B cell (primary cell): ENCODE results near the gene BMPR1A. TPM values are rescaled to one million over a fixed set of nuclear protein-coding genes. Genes with fewer than 3 reads are reported as not detected.

Experiments used
- ATAC-seq: fragments of 200-7000 bp; cut with Tn5 transposase; one replicate; pipeline ENCODE4 v1.10.0; 2021; ENCODE audit warnings: low read depth, mild to moderate bottlenecking, moderate number of reproducible peaks, moderate library complexity
- CTCF ChIA-PET: fragments of 350-600 bp; sonication (Branson Sonifier 250); formaldehyde crosslinking; loops from one replicate; lab custom pipeline; 2021; ENCODE audit warnings: antibody characterized with exemption, inconsistent platforms; lab: Charles Lee
- POLR2A ChIA-PET: fragments of 350-600 bp; sonication (Branson Sonifier 250); formaldehyde crosslinking; loops from one replicate; lab custom pipeline; 2021; ENCODE audit warnings: antibody characterized with exemption; lab: Charles Lee
- DNase-seq: peaks from one replicate; pipeline ENCODE4 v3.0.0; 2013
- H2AFZ ChIP-seq: 2 replicates; pipeline ENCODE4 v1.6.1; 2012; ENCODE audit warnings: mild to moderate bottlenecking, low read depth, low read length; ENCODE audit not compliant: insufficient read depth, poor library complexity, severe bottlenecking
- H3K27ac ChIP-seq, 2 donors: 1 replicate in 1 of 2; 2 replicates in 1 of 2; pipeline ENCODE4 v1.5.1; 2012 to 2013; ENCODE audit warnings: low read length in 2 of 2, mild to moderate bottlenecking in 2 of 2, moderate library complexity in 1 of 2
- H3K27me3 ChIP-seq, 4 experiments: fragments of 200-600 bp in 1 of 4; sonication (generic) in 1 of 4; replicated peaks in 1 of 4; 1 replicate in 2 of 4; 2 replicates in 2 of 4; pipeline versions ENCODE4 v1.6.1 to v1.7.0; 2013 to 2016; ENCODE audit warnings: low read length in 3 of 4, mild to moderate bottlenecking in 2 of 4, mixed read lengths in 1 of 4, moderate library complexity in 1 of 4; ENCODE audit not compliant: insufficient read depth in 4 of 4, control insufficient read depth in 3 of 4; ENCODE audit errors: control extremely low read depth in 1 of 4
- H3K36me3 ChIP-seq, 2 experiments: replicated peaks in 1 of 2; 1 replicate in 1 of 2; 2 replicates in 1 of 2; pipeline versions ENCODE4 v1.6.1 to v1.7.1; 2013; ENCODE audit warnings: low read length in 1 of 2; ENCODE audit not compliant: insufficient read depth in 2 of 2, control insufficient read depth in 1 of 2; ENCODE audit errors: control extremely low read depth in 1 of 2, extremely low read depth in 1 of 2
- H3K4me1 ChIP-seq, 2 donors: fragments of 200-600 bp in 1 of 2; sonication (generic) in 1 of 2; 1 replicate in 1 of 2; 2 replicates in 1 of 2; pipeline versions ENCODE4 v1.5.1 to v1.6.1; 2013 to 2017; ENCODE audit warnings: low read length in 2 of 2; ENCODE audit not compliant: control insufficient read depth in 2 of 2, insufficient read depth in 2 of 2
- H3K4me2 ChIP-seq: replicated peaks from 2 replicates; pipeline ENCODE3; 2012; ENCODE audit warnings: mild to moderate bottlenecking, low read depth, low read length; ENCODE audit not compliant: poor library complexity, severe bottlenecking
- H3K4me3 ChIP-seq, 5 experiments: fragments of 200-600 bp in 1 of 5; sonication (generic) in 1 of 5; 1 replicate in 3 of 5; 2 replicates in 2 of 5; pipeline versions ENCODE4 v1.5.1 to v1.7.0; 2011 to 2016; ENCODE audit warnings: low read length in 4 of 5, mild to moderate bottlenecking in 4 of 5, low read depth in 2 of 5, control low read depth in 1 of 5, moderate library complexity in 1 of 5; ENCODE audit not compliant: insufficient read depth in 1 of 5; ENCODE audit errors: control extremely low read depth in 1 of 5, extremely low read depth in 1 of 5
- H3K79me2 ChIP-seq: fragments of 200-600 bp; sonication (generic); one replicate; pipeline ENCODE4 v1.6.0; 2016; ENCODE audit warnings: low read length; ENCODE audit not compliant: control insufficient read depth, insufficient read depth
- H3K9ac ChIP-seq: fragments of 200-600 bp; sonication (generic); 2 replicates; pipeline ENCODE4 v1.6.1; 2017; ENCODE audit warnings: mild to moderate bottlenecking, low read length, moderate library complexity
- H3K9me3 ChIP-seq, 3 donors: one replicate each; pipeline versions ENCODE4 v1.6.1 to v1.7.1; 2013; ENCODE audit warnings: low read length in 2 of 3; ENCODE audit not compliant: control insufficient read depth in 2 of 3, insufficient read depth in 1 of 3; ENCODE audit errors: control extremely low read depth in 1 of 3
- H4K20me1 ChIP-seq: 2 replicates; pipeline ENCODE4 v1.6.0; 2012; ENCODE audit warnings: mild to moderate bottlenecking, low read length; ENCODE audit not compliant: insufficient read depth, control insufficient read depth, poor library complexity, severe bottlenecking
- H3K27ac Mint-ChIP-seq: one replicate; pipeline ENCODE4 v1.8.0; 2021; ENCODE audit warnings: mixed read lengths
- H3K27me3 Mint-ChIP-seq: one replicate; pipeline ENCODE4 v1.8.0; 2021; ENCODE audit warnings: mixed read lengths
- H3K4me1 Mint-ChIP-seq: one replicate; pipeline ENCODE4 v1.8.0; 2021; ENCODE audit warnings: mixed read lengths
- H3K4me3 Mint-ChIP-seq: one replicate; pipeline ENCODE4 v1.8.0; 2021; ENCODE audit warnings: mixed read lengths
- H3K9me3 Mint-ChIP-seq: one replicate; pipeline ENCODE4 v1.8.0; 2022; ENCODE audit warnings: mixed read lengths; ENCODE audit not compliant: insufficient read depth
- CTCF ChIP-seq: fragments of 200-600 bp; IDR thresholded peaks from one replicate; pipeline ENCODE4 v1.8.0; 2022; ENCODE audit warnings: antibody characterized with exemption, mild to moderate bottlenecking
- EZH2 ChIP-seq: IDR thresholded peaks from 2 replicates; pipeline ENCODE4 v1.6.1; 2012; ENCODE audit warnings: borderline replicate concordance, low read depth, mild to moderate bottlenecking, moderate library complexity, low read length; ENCODE audit not compliant: insufficient read depth, poor library complexity, severe bottlenecking
- WGBS: methylation state at CpG from one replicate; pipeline ENCODE4 v1.1.5; 2013; ENCODE audit warnings: missing lambda C conversion rate; ENCODE audit not compliant: insufficient coverage; 5-methylcytosine and 5-hydroxymethylcytosine counted together
- intact Hi-C: fragments of 100-400 bp; cut with micrococcal nuclease; formaldehyde crosslinking; loops from one replicate; pipeline ENCODE4 v1.10.0; 2022
- polyA plus RNA-seq: library from polyadenylated mRNA; depleted of rRNA; stranded (reverse); fragments of >200 nt; gene quantifications from 2 replicates; pipeline ENCODE4 v1.2.3, GENCODE V29; 2012
- total RNA-seq, 2 donors: library from RNA; stranded (reverse); fragments of 120-200 nt in 1 of 2; gene quantifications; 1 replicate in 1 of 2; 2 replicates in 1 of 2; pipeline versions ENCODE4 v1.2.3 to v1.2.4, GENCODE V29; 2013 to 2022

The BMPR1A gene
- total and polyA plus RNA-seq, 2 donors (not counting 1 experiment from before 2014, with no cell fraction given) = 1.9 to 15.1 TPM

- Histone ChIP-seq H3K27me3 (no peaks in the 10 kb centered on the region), H4K20me1 (no peaks in the 10 kb centered on the region), H3K4me3 (no peak overlapping the region), H2AFZ (no peak overlapping the region), H3K4me2 (no peak overlapping the region), H3K36me3 (no peaks in the 10 kb centered on the region), H3K9ac (no peak overlapping the region), H3K79me2 (no peaks in the 10 kb centered on the region), H3K27ac (no peak overlapping the region), H3K9me3 (no peaks in the 10 kb centered on the region), H3K4me1 (no peaks in the 10 kb centered on the region)
- TF ChIP-seq CTCF = no peak
- Mint-ChIP-seq H3K9me3 (no peaks in the 10 kb centered on the region), H3K4me1 (no peaks in the 10 kb centered on the region), H3K27ac (no peak overlapping the region), H3K27me3 (no peaks in the 10 kb centered on the region), H3K4me3 (no peak overlapping the region)
- 100% methylated on average over 4 of the region's 5 CpGs for WGBS
- POLR2A ChIA-PET = no interaction called here
- no peak for ATAC-seq
- CTCF ChIA-PET = no interaction called here
- intact Hi-C loops = no loop called here
- no peak for DNase-seq
These were observed 110.7 kb downstream of the BMPR1A start for GRCh38 chr10:86867149-86867548.

GRCh38 chr10:86868353-86868752 is 111.9 kb downstream of the BMPR1A start:
- Histone ChIP-seq H3K27me3 (no peaks in the 10 kb centered on the region), H3K79me2 (no peaks in the 10 kb centered on the region), H3K4me2 (no peak overlapping the region), H3K9ac (no peak overlapping the region), H2AFZ (no peak overlapping the region), H3K9me3 (no peaks in the 10 kb centered on the region), H3K4me1 (no peaks in the 10 kb centered on the region), H3K27ac (no peak overlapping the region), H3K36me3 (no peaks in the 10 kb centered on the region), H4K20me1 (no peaks in the 10 kb centered on the region), H3K4me3 (no peak overlapping the region)
- POLR2A ChIA-PET = no interaction called here
- 93% methylated on average over 2 of the region's 6 CpGs for WGBS
- ATAC-seq (no peak), DNase-seq (no peak)
- TF ChIP-seq CTCF = no peak
- TF ChIP-seq EZH2 = no peak
- intact Hi-C loops = no loop called here
- CTCF ChIA-PET = no interaction called here
- H3K27ac Mint-ChIP-seq = no peak overlapping the region
- no peaks in the 10 kb centered on the region for H3K9me3 Mint-ChIP-seq
- H3K4me3 Mint-ChIP-seq = no peak overlapping the region
- no peaks in the 10 kb centered on the region for H3K27me3 Mint-ChIP-seq
- no peaks in the 10 kb centered on the region for H3K4me1 Mint-ChIP-seq
